Neural crest cell (in vitro differentiated cells): Measurements from ENCODE around the gene PROKR1. TPM values are rescaled to one million over a fixed set of nuclear protein-coding genes. Genes with fewer than 3 reads are reported as not detected.

Experiments used
- DNase-seq: peaks from one replicate; pipeline ENCODE4 v3.0.0; 2021; ENCODE audit warnings: low read depth, mixed read lengths, low spot score
- H3K27ac Mint-ChIP-seq: one replicate; pipeline ENCODE4 v1.8.0; 2021; ENCODE audit warnings: mild to moderate bottlenecking, mixed read lengths; ENCODE audit not compliant: unreplicated experiment
- H3K27me3 Mint-ChIP-seq: 2 replicates; pipeline ENCODE4 v1.8.0; 2021; ENCODE audit warnings: low read depth, mild to moderate bottlenecking, mixed read lengths
- H3K36me3 Mint-ChIP-seq: 2 replicates; pipeline ENCODE4 v1.8.0; 2021; ENCODE audit warnings: low read depth, mild to moderate bottlenecking, mixed read lengths
- H3K4me1 Mint-ChIP-seq: 2 replicates; pipeline ENCODE4 v1.8.0; 2021; ENCODE audit warnings: mixed read lengths
- H3K4me3 Mint-ChIP-seq: one replicate; pipeline ENCODE4 v1.8.0; 2021; ENCODE audit warnings: mild to moderate bottlenecking, mixed read lengths
- H3K9me3 Mint-ChIP-seq: 2 replicates; pipeline ENCODE4 v1.8.0; 2021; ENCODE audit warnings: mixed read lengths
- CTCF ChIP-seq: fragments of 200-600 bp; sonication (generic); conservative IDR thresholded peaks from 2 replicates; pipeline ENCODE4 v1.5.0; 2021; ENCODE audit warnings: antibody characterized with exemption, mild to moderate bottlenecking
- total RNA-seq: library from RNA; stranded (reverse); gene quantifications from 2 replicates; pipeline ENCODE4 v1.2.1, GENCODE V29; 2021

Gene PROKR1
- total RNA-seq, 1 donor from 2014 or later, result 0.16 TPM

- peaks cover 10% of the 10 kb centered on the region for H3K9me3 Mint-ChIP-seq
Observed at GRCh38 chr2:68696554-68696953, 53.2 kb downstream of the PROKR1 start.

GRCh38 chr2:68698567-68699377 is 55.4 kb downstream of the PROKR1 start:
- Mint-ChIP-seq H3K27me3 (peaks cover 2% of the 10 kb centered on the region), H3K4me1 (peaks cover 4% of the 10 kb centered on the region), H3K4me3 (no peak overlapping the region), H3K9me3 (peaks cover 10% of the 10 kb centered on the region), H3K27ac (no peak overlapping the region), H3K36me3 (peaks cover 7% of the 10 kb centered on the region)
- TF ChIP-seq CTCF, result no peak
- DNase-seq, result no peak

More at GRCh38 chr2:68696554-68696953, 53.2 kb downstream of the PROKR1 start:
- peaks cover 10% of the 10 kb centered on the region for H3K4me1 Mint-ChIP-seq
- H3K27me3 Mint-ChIP-seq, result no peaks in the 10 kb centered on the region
- H3K27ac Mint-ChIP-seq, result no peak overlapping the region
- no peak overlapping the region for H3K4me3 Mint-ChIP-seq
- no peak for TF ChIP-seq CTCF
- H3K36me3 Mint-ChIP-seq, result peaks cover 7% of the 10 kb centered on the region
- DNase-seq, result no peak

GRCh38 chr2:68700560-68700959 is 57.2 kb downstream of the PROKR1 start:
- no peak overlapping the region for H3K27ac Mint-ChIP-seq
- no peak overlapping the region for H3K4me3 Mint-ChIP-seq
- H3K9me3 Mint-ChIP-seq, result peaks cover 10% of the 10 kb centered on the region
- H3K4me1 Mint-ChIP-seq, result no peaks in the 10 kb centered on the region
- no peak for DNase-seq
- H3K36me3 Mint-ChIP-seq, result peaks cover 7% of the 10 kb centered on the region
- H3K27me3 Mint-ChIP-seq, result peaks cover 3% of the 10 kb centered on the region
- no peak for TF ChIP-seq CTCF

GRCh38 chr2:68706637-68707036 is 63.3 kb downstream of the PROKR1 start:
- Mint-ChIP-seq H3K4me1 (no peaks in the 10 kb centered on the region), H3K4me3 (no peak overlapping the region), H3K27me3 (peaks cover 3% of the 10 kb centered on the region), H3K9me3 (no peaks in the 10 kb centered on the region), H3K27ac (no peak overlapping the region), H3K36me3 (peaks cover 3% of the 10 kb centered on the region)
- no peak for TF ChIP-seq CTCF
- no peak for DNase-seq

Other genes starting within 250 kb of the PROKR1 start
- 1.6 and 1.7 TPM in 2 replicates for gene FBXO48, start 176.3 kb upstream of the PROKR1 start, total RNA-seq
- gene APLF, start 176.0 kb upstream of the PROKR1 start, total RNA-seq, result 6.9 and 7.3 TPM in 2 replicates
- 2.5 and 3.0 TPM in 2 replicates for gene ARHGAP25, start 91.2 kb downstream of the PROKR1 start, total RNA-seq
- gene BMP10, start 227.8 kb downstream of the PROKR1 start, total RNA-seq, result not detected in 2 replicates